Activated effector memory CD4-positive, alpha-beta T cell treated with Interleukin-2 at 50 U/mL for 16 hours (primary cell): Measurements from ENCODE around the gene TMEM109.
"Not testable (repeated sequence)": the region's sequence is repeated elsewhere in the genome, so short reads cannot be mapped to it uniquely, and the experiment has no call there.

ENCODE experiments used
- DNase-seq: peaks from one replicate; pipeline ENCODE4 v3.0.0-alpha.2; 2020

TMEM109 gene

DNA sequence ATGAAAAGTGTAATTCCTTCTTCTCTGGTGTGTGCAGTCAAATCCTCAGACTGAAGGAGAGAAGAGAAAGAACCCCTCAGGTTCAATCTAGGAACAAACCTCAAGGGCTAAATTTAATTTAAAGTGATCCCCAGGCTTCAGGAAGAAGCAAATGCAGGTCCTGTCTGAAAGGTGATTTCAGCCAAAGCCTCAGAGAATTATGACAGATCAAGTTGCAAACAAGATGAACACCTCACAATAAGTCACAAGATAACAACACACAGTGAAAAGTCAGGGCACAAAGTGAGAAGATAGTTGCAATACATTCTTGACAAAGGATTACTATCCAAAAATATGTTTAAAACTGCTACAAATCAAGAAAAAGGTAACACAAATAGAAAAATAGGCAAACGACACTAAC is 34.9 kb upstream of the TMEM109 start:
- no peak for DNase-seq

DNA sequence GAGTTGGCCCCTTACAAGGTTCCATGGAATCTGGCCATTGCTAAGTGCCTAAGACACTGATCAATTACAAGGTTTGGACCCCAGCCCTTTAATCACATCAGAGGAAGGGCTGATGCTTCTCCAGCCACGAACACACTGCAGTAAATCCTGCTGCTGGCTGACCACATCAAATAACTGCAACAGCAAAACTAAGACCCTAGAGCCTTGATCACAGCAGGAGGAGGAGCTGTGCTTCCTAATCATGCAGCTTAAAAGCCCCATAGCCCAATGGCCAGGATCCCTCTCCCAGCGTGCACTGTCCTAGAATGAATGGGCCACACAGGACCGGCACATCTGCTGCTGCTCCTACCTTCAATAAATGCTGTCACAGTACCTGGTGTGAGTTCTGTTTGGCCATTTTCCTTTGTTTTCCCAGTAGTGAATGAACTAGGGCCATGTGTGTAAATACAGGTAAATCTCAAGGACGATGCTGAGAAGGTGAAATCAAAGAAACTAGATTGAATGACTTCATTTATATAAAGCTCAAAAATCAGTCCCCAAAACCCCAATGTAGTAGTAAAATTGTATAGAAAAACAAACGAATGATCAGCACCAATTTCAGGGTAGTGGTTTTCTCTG is 33.9 kb upstream of the TMEM109 start:
- DNase-seq = no peak

DNA sequence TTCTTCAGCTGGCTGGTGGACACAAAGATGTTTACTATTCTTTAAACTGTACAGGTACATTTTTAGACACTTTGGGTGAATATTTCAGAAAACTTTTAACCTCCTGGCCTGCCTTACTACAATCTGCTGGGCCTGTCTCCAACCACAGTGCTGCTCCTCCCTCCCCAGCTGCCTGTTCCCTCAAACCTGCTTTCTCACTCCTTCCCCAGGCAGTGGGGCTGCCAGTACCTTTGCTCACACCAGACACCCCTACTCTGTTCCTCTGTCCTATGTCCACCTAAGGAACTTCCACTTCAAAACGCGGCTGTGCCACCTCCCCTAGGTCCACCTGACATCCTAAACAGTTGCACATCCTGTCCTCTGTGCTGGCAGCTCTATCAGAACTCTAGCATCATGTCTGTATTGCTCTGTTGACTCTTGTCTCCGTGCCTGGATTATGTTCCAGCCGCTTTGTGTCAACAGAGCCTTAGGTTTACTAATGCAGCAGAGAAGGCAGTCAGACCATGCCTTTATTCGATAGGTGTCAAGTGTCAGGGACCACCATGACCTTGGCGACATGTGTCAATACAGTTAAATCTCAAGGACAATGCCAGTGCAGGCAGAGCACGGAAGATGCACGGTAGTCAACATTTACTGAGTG is 33.2 kb upstream of the TMEM109 start:
- DNase-seq = no peak

DNA sequence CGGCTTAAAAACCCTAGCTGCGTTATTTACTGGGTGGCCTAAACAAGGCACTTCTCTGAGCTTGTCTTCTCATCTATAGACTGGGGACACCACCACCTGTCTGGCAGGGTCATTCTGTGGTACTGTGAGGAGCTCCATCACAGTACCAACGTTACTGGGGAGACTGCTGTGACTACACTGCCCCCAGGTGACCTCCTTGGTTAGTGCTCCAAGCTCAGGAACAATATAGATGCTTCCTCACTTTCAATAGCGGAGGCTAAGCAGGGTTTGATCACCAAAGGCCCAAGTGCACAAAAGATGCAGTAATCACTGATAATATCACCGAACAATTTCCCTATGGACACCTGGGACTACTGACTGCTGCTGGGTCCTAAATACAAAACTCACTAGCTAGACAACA is 26.4 kb upstream of the TMEM109 start:
- no peak for DNase-seq

DNA sequence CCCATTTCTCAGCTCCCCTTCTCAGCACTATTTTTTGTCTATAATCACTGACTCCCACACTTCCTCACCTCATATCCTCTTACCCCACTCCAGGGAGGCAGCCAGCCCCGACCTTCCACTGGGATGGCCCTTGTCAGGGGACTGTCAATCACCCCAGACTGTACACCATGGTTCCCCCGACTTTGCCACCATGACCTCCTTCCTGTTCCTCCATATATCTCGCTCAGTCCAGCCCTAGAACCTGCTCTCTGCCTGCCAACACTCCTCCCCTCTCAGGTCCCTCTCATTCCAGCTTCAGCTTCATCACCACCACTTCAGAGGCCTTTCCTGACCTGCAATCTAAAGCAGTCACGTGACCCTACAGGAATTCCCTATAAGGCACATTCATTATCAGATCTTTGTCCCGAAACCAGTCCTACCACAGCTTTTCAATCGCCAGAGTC is 24.1 kb upstream of the TMEM109 start:
- DNase-seq = no peak

DNA sequence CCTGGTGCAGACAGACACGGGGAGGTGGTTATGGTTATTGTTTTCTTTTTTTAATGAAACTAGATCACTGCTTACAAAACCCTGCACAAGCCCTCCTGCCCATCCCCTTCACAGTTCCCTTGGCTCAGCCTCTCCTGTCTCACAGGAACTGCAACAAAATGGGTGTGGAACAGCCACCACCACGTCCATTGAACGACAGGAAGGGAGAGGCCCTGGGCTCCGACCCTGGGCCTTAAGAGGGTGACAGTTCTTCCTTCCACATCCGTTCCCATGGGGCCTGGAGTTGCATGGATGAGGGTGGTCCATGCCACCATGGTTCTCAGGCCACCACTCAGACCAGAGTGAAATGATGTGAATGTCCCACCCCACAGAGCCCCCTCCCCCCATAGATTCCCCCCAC is 23.3 kb upstream of the TMEM109 start:
- no peak for DNase-seq

DNA sequence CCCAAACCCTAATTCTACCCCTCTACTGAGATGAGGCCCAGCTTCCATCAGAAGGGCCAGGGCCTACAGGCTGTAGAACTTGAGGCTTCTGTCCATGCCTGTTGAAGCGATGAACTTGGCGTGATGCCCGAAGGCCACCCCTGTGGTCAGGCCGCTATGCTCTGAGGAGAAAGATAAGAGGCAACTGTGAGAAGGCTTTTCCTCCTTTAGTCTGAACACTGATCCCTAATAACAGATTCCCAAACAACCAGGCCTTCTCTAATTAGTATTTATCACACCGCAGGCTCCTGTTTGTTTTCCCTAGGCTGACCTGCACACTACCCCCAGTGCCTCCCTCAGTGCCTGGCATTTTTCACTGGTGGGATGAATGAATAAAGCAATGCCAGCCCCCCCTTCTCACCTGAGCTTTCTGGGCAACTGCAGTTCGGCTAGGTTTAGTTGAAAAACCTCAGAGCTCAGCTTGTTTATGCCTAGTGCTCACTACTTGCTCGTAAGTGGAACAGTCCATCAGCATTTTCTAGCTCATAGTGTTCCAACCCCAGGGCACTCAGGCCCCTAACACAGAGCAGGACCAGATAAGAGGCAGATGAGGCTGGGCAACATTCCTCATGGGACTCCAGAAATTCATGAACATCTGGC is 22.7 kb upstream of the TMEM109 start:
- no peak for DNase-seq

DNA sequence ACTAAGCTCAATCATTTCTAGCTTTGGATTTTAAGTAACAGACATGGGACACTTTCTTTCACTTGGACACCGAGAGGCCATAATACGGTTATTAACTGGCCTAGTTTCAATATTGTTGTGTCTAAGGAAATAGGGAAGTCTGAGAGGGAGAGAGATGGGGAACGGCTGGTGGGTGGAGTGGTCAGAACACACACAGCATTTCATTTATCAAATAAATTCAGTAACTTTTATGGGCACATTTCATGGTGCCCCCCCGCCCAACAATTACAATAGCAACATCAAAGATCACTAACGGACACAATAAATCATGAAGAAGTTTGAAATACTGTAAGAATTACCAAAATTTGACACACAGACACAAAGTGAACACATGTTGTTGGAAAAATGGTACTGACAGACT is 18.3 kb upstream of the TMEM109 start:
- DNase-seq = no peak

DNA sequence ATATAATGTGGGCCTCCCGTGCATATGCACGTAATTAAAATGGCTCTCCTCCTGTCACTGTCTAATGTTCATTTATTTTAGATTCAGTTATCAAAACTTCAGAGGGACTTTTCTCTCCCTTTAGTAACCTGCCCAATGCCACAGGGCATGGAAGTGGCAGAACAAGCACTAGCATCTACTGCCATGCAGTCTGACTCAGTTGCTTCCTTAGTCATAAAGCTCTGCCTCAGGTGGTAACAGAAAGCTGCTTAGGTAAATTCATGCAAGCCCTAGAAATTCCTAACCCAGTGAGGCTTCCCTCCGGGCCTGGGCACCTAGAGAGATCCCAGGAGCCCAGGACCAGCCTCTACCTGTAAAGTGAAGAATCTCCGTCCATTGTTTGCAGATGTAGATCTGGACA is 16.5 kb upstream of the TMEM109 start:
- no peak for DNase-seq

DNA sequence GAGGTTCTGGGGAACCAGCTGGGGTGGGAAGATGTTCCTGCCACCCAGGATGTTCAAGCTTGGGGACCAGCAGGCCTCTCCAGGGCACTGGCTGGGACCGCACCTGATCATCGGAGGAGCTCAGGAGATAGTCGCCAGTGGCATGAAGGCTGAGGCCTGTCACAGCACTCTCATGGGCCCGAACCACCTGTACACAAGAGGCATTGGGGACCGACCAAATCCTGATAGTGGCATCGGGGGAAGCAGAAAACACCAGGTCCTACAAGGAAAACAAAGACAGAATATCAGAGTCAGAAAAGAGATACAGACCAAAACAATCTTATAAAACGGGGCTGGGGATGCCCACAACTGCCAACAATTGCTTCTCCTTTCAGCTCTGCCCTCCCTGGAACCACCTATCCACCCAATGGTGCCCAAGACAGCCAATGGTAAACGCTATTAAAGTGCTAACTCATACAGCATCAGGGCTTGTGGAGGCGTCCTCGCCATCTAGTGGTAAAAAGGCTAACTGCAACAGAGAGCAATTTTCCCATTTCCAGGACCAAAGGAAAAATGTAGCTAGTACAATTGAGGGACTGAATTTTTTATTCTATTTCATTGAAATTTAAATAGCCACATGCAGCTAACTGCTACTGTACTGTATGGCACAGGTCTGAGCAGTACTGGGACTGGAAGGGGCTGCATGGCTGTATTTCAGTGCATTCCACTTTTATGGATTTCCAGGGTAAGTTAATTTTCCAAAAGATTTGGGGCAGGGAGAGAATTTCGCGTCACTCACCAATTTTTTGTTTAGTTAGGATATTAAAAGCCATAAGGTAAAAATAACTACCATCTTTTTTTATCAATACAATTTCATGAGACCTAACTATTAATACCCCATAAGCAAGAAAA is 14.7 kb upstream of the TMEM109 start:
- DNase-seq = no peak

DNA sequence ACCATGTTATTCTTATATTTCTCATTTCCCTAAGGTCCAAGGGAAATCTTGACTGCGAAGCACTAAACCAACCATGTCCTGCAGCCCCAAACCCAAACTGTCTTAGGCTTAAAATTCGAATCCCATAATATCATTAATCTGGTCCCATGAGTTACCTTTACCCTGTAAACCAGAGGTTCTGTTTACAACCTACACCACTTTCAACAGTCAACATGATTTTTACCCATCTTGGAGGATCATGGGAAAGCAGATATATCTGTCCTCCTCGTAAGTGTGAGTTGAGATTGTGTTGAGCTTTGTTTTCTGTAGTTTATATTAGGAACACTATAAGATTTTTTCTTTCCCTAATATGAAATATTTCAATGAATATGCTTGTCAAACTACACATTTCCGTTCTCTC is 14.0 kb upstream of the TMEM109 start:
- DNase-seq = no peak

DNA sequence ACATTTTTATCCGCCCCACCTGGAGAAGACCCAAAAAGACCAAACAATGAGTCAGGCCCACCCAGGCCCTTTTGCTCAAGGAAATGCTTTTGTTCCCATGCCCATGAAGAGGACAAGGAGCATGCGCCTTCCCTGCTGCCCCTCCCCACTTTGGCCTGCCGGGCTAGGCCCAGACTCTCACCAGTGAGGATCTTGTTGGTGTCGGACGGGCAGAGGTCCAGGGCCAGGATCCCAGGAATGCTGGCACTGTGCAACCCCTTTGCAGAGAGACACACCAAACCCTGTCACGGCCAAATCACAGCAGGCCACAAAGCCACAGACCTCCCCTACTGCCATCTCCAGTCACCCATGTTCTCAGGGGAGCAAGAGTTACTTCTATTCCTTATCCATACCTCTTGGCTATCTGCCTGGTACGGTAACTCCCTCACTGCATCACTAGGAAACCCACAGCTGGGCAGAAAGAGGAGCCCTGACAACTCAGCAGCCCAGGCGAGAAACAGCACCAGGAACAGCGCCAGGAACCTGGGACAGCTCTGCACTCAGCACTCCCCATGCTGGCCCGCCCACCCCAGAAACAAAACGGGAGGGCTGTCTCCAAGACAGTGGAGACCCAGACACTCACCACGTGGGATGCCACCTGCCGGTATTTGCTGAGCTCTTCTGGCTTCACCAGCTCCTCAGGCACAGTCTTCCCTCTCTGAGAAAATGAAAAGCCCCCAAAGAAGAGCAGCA is 13.1 kb upstream of the TMEM109 start:
- no peak for DNase-seq

DNA sequence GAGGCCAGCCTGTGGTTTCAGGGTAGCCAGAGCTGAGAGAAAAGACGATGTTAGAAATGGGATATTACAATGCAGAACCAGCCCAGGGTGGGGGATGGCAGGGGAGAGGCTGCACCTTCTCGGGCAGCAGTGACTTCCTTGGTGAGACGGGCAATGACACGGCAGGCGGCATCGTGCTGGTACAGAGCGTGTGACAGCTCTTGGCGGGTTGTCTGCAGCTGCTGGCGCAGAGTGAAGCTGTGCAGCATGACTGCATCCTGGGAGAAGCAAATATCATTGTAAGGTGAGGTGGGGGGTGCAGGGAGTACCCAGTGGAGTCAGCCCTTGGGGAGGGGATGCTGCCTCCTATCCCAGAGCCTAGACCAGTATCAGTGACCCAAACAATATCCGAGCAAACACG is 11.3 kb upstream of the TMEM109 start:
- DNase-seq = no peak

DNA sequence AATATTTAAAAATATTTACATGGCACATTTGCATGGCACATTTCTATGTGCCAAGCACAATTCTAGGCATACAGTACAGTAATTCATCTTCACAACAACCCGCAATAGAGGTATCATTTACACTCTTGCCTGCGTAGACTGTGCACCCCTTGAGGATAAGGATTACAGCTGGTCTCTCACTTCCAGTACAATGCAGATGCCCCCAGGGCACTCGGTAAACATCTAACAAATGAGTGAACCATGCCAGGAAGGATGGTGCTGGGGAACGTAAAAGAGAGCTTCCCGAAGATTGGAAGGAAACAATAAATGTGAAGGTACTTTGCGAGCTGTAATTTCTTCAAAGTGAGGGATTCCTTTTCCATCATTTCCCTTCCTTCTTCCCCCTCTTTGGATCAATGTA is 8.9 kb upstream of the TMEM109 start:
- DNase-seq = no peak

DNA sequence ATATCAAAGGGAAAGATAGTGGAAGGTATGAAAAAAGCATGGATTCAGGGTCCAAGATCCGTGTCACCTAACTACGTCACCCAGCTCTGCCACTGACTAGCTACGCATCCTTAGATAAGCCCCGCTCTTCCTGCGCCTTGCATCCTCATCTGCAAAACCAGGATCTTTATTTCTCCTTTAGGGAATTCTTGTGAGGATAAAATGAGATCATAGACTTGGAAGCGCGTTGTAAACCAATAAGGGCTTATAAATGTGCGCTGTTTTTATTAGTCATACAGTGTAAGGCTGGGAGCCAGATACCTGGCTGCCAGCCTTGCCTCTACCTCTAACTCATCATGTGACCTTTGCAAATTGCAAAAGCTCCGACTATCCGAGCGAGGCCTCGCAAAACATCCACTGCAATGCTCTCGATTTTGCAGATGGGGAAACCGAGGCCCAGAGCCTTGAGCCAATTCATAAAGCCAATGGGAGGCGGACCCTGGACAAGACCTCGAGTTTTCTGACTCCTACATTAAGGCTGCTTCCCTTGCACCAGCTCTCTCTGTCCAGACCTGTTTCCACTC is 8.3 kb upstream of the TMEM109 start:
- no peak for DNase-seq

DNA sequence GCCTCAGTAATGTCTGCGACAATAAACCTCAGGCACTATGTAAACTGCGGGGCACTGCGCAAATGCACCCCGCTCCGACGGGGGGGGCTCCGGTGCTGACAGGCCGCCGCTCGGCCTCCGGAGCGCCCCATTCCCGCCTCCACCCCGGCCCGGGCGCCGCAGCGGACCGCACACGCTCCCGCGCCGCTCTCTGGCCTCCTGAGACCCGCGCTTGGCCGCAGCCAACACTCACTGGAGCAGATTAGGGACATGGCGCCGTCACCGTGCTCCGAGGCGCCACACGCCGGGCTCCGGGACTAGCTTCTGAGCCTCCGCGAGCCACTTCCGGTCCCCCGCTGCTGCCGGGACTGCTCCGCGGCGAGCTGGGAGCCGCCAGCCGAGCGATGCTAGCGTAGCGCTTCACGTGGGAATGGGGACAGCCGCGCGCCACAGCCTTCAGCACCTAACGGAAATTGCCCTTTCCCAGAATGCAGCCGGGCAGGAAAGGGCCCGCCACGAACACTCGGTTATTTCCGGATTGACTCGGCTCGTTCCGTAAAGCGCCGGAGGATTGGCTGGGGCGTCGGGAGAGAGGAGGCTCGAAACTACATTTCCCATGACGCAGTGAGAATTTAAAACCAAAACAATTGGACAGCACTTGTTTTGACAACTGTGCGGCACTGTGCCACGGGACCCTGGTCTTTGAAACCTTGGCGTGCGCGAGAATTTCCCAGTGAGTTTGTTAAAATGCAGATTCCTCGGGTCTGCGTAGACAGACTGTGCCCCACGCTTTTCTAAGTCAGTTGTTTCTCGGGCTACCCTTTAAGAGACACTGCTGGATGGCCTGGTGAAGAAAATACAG is 7.6 kb upstream of the TMEM109 start, which contains the start of gene PRPF19:
Gene PRPF19 (minus strand): TSS at position 454 of the 841 bp plus-strand sequence. CDS start 203 bp downstream, at position 251.
- peak; percentile 98 for DNase-seq

DNA sequence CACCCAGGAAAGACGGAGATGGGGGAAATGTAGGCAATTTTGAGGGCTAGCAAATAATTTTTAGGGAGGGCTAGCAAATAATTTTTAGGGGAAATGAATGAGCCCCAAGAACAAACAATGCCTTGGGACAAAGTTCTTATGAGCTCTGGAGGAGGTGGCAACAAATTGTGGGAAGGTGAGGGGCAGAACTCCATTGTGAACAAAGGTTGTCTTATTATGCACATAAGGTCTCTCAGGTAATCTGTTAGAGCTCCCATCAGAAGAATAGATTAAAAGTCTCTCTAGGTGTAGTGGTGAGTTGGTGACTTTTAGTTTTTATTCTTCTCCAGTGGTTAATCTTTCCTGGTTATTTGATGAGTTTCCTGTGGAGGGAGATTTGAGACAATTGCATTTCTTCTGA is 5.2 kb upstream of the TMEM109 start:
- no peak for DNase-seq

DNA sequence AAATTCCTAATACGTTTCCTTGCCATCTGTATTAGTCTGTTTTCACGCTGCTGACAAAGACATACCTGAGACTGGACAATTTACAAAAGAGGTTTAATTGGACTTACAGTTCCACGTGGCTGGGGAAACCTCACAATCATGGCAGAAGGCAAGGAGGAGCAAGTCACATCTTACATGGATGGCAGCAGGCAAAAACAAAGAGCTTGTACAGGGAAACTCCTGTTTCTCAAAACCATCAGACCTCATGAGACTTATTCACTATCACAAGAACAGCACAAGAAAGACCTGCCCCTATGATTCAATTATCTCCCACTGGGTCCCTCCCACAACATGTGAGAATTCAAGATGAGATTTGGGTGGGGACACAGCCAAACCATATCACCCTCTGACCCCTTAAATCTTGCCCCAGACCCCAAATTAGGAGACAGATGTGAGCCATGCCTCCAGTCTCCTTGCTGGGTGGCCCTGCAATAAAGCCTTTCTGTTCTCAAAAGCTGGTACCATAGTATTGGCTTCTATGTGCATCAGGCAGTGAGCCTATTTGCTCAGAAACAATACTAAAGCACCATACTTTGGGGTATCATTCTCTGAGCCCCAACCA is 4.2 kb upstream of the TMEM109 start:
- not testable (repeated sequence) for DNase-seq

DNA sequence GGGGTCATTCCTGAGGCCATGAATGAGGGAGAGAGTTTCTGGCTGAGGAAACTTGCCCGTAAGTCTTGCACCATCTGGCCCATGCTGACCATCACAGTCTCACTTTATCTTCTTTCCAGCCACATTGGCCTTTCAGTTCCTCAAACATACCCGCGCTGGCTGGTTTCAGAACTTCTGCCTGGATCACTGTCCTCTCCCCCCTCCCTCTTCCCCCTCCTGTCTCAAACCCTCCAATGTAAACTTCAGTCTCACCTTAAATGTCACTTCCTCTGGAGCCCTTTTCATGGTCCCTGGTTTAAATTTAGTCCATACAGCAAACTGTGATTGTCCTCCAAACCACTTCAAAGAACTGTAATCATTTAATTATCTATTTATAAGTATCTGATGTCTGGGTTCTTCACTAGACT is 3.7 kb upstream of the TMEM109 start:
- DNase-seq = no peak

DNA sequence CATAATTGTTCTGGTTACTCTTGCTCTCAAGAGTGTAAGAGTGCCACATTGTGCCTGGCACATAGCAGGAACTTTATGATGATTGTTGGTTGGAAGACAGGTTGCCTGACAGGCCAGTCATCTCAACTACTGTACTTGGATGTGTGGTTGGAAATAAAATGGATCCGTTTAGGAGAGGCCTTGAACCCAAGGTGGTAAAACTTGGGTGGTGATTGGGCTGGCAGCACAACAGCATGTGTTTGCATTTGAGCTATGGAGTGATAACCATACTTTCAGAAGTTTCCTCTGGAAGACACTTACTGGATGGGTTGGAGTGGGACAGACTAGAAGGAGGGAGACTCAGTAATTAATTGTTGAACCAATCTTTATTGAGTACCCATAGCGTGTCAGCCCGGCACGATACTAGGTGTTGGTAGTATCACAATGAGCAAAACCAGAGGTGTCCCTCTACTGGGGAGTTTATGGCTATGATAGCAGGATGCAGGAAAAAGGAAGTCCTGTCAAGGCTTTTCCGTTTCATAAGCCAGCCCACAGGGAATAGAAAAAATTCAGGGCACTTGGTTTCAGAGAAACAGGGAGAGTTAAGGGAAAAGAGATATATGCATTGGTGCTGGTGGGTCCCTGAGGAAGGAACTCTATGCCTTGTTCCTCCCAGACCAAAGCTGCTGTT is 3.1 kb upstream of the TMEM109 start:
- DNase-seq = no peak
